NK-92 (cell line): ENCODE results near the gene CYP3A7.
"Not testable (repeated sequence)": the region's sequence is repeated elsewhere in the genome, so short reads cannot be mapped to it uniquely, and the experiment has no call there.

ENCODE experiments used
- DNase-seq: peaks from one replicate; lab custom pipeline; 2025; ENCODE audit not compliant: unreplicated experiment; lab: John Stamatoyannopoulos, UW

Gene CYP3A7

GRCh38 chr7:99709838-99710578 lies 25.0 kb downstream of the CYP3A7 start:
- no peak for DNase-seq

- no peak for DNase-seq
Observed at GRCh38 chr7:99709260-99709659, 25.7 kb downstream of the CYP3A7 start.

- no peak for DNase-seq
Observed at GRCh38 chr7:99707096-99707495, 27.9 kb downstream of the CYP3A7 start.

- no peak for DNase-seq
Observed at GRCh38 chr7:99699946-99700345, 35.0 kb downstream of the CYP3A7 start.

- DNase-seq: not testable (repeated sequence)
Observed at GRCh38 chr7:99698867-99699730, 35.9 kb downstream of the CYP3A7 start.

- no peak for DNase-seq
Observed at GRCh38 chr7:99694912-99695304, 40.1 kb downstream of the CYP3A7 start.

GRCh38 chr7:99694201-99694911 lies 40.6 kb downstream of the CYP3A7 start:
- no peak for DNase-seq

- no peak for DNase-seq
Observed at GRCh38 chr7:99693427-99694200, 41.4 kb downstream of the CYP3A7 start.

- DNase-seq: no peak
Observed at GRCh38 chr7:99693100-99693426, 41.9 kb downstream of the CYP3A7 start.

GRCh38 chr7:99692563-99692962 lies 42.4 kb downstream of the CYP3A7 start:
- not testable (repeated sequence) for DNase-seq

GRCh38 chr7:99691658-99692057 lies 43.3 kb downstream of the CYP3A7 start:
- not testable (repeated sequence) for DNase-seq

GRCh38 chr7:99690918-99691317 lies 44.1 kb downstream of the CYP3A7 start:
- DNase-seq: not testable (repeated sequence)

GRCh38 chr7:99685871-99686608 lies 49.0 kb downstream of the CYP3A7 start:
- not testable (repeated sequence) for DNase-seq

- no peak for DNase-seq
Observed at GRCh38 chr7:99685129-99685758, 49.8 kb downstream of the CYP3A7 start.

GRCh38 chr7:99679400-99680191 lies 55.4 kb downstream of the CYP3A7 start, which contains the start of gene CYP3A5:
Gene CYP3A5 (minus strand): TSS chr7:99679996. CDS start chr7:99679896, 100 bp downstream.
- no peak for DNase-seq

GRCh38 chr7:99679032-99679399 lies 56.0 kb downstream of the CYP3A7 start:
- no peak for DNase-seq

- DNase-seq: no peak
Observed at GRCh38 chr7:99677648-99678045, 57.3 kb downstream of the CYP3A7 start.

GRCh38 chr7:99677013-99677647 lies 57.9 kb downstream of the CYP3A7 start:
- DNase-seq: no peak
